GM21619 (cell line): ENCODE measurements around the gene CTNNB1.

Source experiments
- ATAC-seq: cut with Tn5 transposase; IDR thresholded peaks from one replicate; pipeline ENCODE4 v1.9.1; 2021; ENCODE audit not compliant: unreplicated experiment

Gene CTNNB1

DNA sequence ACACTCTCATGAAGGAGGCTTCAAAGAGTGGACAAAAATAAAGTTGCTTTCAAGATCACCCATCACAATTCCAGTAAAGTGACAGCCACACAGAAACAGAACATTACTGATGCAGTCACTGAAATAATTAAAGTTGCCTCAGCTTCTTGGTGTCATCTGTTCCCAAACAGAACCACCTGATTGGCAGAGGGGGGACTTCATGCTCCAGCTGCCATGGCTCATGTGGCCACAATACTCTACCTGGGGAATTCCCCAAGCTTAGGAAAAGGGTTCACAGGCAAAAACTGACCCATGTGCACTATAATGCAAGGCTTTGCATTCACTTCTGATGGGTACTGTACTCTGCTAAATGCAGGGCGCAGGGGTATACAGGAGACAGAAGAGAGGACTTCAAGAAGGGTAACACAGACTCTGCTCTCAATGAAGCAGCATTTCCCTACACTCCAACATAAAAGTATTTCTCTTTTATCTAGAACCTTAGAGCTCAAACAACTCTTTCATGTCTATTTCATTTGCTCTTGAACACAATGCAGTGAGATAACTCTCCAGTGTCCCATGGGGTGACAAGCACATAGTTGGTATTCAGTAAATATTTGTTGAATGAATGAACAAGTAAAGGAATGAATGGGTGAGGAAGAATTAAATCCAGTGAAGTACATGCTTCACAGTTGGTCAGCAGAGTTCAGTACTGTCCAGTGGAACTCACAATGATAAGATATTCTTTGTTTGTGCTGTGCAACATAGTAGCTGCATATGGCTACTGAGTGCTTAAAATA is 8.6 kb upstream of the CTNNB1 start:
- peak; percentile 51 for ATAC-seq

DNA sequence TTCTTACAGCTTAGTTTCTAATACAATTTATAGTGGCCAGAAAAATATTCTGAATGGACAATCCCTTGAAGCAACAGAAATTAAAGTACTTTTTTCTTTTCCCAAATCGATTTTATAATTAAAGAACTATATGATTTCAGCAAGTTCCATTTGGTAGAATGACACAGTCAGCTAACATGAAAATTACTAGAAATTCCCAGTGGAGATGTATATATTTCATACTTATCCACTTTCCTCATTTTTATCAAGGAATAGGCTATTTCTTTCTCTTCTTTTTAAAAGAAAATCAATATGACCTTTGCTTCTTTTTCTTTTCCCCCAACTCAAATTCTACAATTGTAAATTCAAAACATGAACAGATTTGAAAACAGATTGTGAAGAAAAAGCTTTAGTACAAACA is 6.4 kb upstream of the CTNNB1 start:
- ATAC-seq: no peak

DNA sequence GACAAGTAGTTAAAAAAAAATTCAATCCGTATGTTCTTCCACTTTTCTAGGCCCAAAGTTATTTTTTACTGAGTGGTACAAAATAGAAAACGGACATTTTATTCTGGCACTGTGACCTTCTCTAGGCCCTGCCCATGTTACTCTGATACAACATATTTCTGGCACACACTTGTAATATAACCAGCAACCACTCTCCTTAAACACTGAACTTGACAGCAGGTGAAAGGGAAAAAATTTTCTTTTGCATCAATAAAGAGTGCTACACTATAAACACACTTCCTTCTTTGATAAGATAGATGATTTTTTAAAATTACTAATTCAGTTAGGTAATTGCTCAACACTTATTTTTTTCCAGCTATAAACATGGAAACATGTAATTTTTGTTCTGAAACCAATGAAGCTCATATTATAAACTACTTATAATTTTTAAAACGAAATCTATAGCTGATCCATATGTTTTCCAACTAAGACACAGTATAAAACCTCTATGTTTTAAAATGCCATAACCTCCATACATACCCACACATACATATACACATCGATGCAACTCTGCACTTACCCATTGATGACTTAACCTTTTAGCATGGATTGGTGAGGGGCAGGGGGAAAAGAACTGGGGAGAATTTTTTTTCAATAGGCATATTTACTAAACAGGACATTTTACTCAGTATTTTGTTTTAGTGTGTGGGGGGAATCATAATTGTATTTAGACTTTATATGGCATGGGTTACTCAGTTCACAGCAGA is 5.3 kb upstream of the CTNNB1 start:
- no peak for ATAC-seq

DNA sequence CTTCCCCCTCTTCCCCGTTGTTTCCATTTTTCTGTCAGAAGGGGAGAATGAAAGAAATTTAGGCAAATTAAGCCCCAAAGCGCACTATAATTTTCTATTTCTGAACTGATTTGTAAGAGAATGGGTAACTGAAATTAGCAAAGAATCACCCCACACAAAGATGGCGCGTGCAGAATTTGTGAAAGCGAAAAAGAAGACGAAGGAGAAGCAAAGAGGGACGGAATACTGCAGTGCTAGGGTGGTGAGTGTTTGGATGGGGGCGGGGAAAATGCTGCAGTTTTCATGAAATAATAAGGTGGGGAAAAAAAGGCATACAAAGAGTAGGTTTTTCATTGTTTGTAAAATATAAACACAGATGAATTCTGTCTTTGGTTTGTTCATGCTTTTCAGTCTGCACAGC is 4.6 kb upstream of the CTNNB1 start:
- ATAC-seq: no peak

DNA sequence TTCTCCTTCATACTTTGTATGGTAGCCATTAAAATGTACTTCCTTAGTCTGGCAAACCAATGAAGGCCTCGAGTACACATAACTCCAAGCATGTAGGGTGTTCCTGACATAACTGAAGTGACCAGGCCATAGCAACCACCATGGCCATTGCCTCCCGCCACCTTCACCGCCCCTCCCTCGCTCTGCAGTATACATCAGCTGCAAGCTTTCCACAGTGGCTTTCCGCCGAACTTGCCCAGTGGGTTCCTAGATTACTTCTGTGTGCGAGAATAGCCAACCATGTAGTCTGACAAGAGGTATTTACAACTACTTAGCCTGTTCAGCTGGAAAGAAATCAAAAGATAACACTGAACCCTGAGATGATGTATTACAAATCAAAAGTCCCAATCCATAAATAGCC is 3.4 kb upstream of the CTNNB1 start:
- ATAC-seq: no peak

DNA sequence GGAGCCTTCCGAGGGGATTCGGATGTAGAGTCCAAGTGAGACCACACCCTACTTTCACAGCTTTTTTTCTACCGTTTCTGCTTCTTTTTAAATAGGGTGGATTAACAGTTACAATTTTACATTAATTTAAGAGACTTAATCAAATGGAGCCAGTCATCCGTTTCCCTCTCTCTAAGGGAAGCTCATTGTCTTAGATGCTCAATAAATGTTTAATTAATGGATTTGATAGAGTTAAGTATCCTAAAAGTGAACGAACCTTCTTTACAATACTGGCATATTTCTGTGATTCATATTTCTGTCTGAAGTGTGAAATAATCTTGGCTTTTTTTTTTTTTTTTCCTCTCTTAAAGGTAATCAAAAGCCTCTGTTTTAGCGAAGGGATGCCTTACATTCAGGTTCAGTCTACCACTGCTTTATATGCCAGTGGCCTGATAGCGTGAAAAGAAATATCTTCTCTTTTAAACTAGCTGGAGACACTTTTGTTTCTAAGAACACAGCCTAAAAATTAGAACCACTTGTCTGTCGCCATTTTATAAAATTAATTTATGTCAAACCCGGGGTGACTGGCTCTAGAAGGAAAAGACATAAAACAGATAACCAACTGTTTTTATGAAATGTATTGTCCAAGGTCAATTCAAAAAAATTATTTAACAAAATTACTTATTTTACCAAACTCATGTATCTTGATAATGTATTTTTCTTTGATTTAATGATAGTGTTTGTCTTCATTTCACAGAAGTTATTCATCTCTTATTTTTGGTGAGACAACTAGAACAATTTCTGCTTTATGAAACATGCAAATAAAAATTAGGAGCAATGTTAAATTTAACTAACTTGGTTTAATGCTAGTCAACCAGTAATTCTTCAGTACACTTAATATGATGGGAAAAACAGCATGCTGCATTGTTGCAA is 2.5 kb upstream of the CTNNB1 start:
- no peak for ATAC-seq

DNA sequence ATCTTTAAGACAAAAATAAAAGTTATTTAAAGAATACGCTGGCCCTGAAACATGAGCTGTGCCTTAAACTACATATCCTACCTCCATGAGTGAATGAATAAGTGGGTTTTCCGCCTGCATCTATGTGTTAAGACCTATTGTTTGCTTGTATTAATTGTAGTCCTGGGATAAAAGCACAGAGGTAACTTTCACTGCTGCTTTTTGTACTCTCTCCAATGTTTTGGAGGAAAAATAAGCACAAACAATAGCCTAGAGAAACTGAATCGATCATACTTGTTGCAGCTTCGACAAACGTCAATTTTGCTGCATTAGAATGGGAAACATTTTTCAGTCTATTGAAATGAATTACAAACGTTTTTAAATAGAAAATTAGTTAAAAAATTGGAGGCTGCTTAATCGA is 1.3 kb upstream of the CTNNB1 start:
- no peak for ATAC-seq

DNA sequence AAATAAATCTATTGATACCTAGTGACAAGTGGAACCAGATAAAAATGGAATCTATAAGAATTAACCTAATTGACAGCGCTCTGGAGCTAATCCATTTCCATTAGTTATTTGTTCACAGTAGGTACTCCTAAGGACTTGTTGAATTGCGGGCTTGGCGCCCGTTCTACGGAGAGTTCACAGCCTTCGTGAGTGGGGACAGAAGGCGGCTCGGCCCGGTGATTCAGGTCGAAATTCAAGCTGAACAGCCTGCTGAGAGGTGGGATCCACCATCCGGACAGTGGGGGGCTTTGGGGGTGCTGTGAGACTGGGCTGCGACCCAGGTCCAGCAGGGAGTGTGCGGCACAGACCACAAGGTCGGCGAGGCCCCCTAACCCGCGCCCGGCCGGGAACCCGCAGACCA is 779 bp upstream of the CTNNB1 start:
- ATAC-seq: no peak

DNA sequence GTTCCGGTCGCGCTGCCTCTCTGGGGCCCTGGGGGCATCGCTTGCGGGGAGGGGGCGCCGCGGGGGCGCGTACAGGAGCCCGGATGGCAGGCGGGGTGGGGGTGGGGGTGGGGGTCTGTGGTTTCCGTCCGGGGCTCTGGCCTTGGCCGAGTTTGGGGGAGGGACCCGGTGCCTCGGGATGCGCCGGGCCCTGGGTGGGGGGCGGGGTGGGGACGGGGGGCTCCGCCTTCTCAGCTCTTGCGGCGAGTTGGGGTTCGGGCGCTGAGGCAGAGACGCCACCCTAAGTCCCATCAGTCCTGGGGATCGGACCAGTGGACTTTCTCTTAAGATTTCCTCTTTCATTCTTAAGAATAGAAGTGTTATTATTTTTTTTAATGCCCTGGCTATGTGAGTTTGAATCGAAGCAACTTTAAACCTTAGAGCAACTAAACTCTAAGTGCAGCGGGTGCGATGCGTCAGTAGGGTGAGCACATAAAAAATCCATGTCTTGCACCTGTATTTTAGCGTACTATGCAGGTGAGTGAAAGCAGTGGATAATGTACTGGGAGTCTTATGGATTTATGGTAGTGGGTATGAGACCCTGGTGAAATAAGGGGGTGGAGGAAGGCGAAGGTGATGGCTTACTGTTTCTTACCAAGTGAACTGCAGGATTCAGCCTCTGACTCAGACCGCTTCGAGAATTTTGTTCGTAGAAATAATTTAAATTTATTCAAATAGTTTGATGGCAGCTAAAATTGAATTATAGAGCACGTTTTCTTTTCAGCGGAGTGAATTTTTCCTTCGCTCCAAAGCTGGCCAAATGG is 762 bp downstream of the CTNNB1 start:
- ATAC-seq: peak; percentile 12

DNA sequence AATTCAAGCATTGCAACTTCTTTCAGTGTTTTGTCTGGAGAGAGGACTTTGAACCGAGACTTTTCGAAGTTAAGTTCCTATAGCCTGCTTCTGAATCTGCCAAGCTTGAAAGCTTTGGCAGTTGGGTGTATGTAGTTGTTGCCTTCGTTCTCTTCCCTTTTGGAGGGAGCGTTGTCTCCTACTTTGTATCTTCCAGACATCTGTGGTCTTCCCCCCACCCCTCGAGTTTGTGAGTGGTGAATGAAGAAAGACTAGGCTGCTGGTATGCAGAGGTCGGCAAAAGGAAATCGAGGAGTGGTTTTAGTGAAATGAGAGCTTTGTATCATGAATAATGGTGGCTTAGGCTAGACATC is 1.3 kb downstream of the CTNNB1 start:
- ATAC-seq: no peak

DNA sequence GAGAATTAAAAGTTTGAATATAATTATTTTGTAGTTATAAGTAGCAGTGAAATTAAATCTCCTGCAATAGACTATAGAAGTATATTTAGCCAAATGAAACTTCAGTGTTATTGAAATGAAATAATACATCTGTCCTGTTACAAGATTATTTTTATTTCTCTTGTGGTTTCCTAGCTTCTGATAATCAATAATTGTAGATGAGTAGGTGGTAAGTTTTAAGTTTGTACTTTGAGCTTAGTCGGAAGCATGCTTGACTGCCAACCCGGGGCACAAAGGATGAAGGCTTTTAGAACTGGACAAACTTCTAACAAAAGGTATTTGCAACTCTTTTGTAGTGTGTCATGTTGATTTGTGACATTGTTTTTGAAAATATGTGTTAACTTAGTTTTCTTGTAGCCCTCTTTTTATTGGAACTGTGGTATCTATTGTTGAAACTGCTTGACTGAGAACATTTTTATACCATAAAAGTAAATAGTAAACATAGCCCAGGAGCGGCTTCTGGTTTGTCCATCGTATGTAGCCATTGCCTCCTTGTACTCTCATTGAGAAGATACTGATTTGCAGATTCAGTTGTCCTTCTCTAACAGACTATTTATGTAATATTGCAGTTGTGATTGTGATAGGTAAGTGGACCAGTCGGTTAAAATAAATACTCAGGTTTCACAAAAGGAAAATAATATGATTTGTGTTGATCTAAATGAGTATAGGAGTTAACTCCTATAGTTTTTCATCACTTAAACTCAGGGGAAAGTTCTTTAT is 2.9 kb downstream of the CTNNB1 start:
- ATAC-seq: no peak

DNA sequence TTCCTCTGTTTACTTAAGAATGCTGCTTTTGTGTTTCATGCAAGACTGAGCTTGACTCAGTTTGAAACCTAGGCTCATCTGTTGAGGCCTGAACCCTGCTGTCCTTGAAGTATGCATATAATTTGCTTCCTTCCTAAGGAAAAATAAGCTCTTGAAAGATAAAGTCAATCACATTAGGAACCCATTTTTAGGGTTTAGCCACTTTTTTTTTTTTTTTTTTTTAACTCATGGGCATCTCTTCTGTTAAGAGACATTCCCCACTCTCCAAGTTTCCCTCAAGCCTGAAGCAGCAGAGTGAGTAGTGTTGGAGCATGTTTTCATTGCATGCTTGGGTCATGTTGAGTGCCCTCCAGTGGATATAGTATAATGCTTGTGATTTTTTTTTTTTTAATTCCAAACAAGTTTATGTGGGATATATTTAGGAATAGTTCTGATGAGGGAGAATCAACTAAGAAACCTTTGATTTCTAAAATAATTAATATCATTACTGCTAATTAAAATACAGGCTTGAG is 3.6 kb downstream of the CTNNB1 start:
- no peak for ATAC-seq

DNA sequence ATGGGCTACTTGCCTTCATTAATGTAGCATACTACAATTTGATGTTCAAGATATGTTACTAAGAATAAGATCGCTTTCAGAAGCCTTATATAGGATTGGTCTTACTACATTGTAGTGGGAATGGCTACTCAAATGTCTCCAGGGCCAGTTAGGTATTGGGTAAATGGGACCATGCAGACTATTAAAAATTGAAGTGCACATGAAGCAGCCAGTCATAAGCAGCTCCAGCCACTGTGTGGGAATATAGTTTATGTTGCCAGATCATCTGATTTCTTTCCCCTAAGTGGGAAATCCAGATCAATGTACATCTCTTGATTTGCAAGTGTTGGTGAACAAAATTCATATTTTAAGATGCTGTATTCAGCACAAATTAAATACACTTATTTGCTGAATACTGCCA is 5.1 kb downstream of the CTNNB1 start:
- ATAC-seq: no peak

DNA sequence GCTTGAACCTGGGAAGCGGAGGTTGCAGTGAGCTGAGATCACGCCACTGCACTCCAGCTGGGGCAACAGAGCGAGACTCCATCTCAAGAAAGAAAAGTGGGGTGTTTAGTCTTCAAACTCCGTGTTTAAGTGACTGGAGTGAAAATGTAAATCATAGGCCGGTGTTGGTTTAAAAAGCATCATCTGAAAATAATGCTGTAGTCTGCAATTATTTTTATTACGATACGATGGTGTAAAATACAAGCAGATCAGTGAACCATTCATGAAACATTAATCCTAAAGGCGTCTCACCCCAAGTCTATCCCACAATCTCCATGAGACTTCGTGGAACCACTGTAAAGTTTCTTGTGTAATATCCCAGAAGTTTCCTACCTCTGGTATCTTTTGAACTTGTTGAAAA is 6.3 kb downstream of the CTNNB1 start:
- no peak for ATAC-seq

DNA sequence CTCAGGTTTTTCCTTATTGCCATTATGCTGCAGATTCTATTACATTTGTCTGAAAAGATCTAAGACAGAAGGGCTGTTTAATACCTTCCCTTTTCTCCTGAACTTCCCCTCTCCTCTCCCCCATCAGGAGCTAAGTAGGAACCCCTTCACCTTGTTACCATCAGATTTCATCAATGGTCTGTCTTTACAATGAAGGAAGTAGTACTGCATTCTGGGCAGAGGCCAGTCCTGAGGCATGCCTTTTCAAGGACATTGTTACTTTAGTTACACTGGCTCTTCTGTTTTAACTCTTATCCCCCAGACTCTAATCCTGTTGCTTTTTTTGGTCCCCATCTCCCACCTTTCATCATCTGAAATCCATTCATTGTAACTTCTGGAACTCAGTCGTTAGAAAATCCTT is 8.1 kb downstream of the CTNNB1 start:
- no peak for ATAC-seq

DNA sequence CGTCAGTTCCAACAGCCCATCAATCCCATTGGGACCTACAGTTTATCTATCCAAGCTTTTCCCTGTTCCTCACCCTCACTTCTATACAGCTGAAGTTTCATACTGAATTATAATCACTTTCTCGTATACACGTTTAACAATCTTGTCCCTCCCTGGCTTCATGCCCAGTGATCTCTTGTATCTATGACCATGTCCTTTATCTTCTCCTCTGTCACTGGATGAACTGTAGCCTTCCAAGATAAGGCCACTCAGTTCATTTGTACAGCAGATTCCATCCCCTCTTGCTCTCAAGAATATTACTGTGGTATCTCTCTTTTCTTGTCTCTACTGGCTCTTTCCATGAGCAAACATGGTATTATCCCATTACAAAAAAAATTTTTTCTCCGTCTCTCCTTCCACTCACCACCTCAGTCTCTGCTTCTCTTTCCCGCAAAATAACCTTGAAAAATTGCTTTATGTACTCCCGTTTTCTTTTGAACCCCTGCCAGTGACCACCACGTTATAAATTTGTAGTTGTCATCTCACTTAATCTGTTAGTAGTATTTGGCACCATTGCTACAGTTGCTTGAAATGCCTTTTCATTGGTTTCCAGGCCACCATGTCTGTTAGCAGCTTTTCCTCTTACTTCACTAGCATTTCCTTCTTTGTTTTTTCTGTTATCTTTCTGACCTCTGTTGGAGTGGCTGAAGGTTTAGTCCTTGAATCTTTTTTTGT is 9.4 kb downstream of the CTNNB1 start:
- ATAC-seq: no peak

DNA sequence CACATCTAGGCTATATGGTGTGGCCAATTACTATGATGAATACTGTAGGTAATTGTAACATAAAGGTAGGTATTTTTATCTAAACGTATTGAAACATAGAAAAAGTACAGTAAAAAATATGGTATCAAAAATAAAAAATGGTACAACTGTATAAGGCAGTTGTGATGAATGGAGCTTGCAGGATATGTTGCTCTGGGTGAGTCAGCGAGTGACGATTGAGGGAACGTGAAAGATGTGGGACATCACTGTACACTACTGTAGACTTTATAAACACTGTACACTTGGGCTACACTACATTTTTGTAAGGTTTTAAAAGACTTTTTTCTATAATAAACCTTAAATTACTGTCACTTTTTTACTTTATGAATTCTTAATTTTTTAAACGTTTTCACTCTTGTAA is 10.3 kb downstream of the CTNNB1 start:
- no peak for ATAC-seq

DNA sequence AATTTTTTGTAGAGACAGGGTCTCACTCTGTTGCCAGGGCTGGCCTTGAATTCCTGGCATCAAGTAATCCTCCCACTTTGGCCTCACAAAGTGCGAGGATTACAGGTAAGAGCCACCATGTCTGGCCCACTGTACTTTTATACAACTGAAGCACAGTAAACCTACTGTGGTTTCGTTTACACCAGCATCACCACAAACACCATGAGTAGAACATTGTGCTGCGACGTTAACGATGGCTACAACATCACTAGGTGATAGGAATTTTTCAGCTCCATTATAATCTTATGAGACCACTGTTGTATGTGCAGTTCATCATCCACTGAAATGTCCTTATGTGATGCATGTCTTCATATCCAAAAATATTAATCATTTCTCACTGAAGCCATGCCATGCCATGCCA is 11.7 kb downstream of the CTNNB1 start:
- no peak for ATAC-seq

DNA sequence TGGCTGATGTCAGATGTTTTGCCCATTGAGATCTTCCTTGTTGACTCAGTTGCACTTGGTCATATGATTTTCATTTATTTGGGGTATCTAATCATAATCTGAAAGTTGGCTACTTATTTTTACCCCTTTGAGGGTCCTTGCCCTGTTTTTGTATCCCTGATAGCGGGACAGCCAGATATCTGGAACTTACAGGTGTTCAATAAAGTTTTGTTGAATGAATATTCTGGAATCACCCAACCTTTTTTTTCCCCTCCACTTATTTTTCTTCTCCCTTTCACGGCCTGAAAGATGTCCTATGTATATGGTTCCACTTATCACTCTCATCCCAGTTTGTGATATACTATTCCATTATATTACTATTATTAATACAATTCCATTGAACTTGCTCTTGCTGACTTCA is 12.8 kb downstream of the CTNNB1 start:
- ATAC-seq: no peak
